Mucosa of stomach (tissue), 1 donor: ENCODE data around the gene GP1BB.
A peak's percentile ranks its signal among the peaks of the same experiment; 100 is the strongest.

Experiments used
- H3K27me3 ChIP-seq: one replicate; pipeline ENCODE4 v1.7.0; 2013; ENCODE audit warnings: mild to moderate bottlenecking, low read length; ENCODE audit not compliant: control insufficient read depth, insufficient read depth
- H3K36me3 ChIP-seq: one replicate; pipeline ENCODE4 v1.7.0; 2013; ENCODE audit warnings: low read length; ENCODE audit not compliant: control insufficient read depth, insufficient read depth
- H3K4me1 ChIP-seq: one replicate; pipeline ENCODE4 v1.7.0; 2013; ENCODE audit warnings: mild to moderate bottlenecking, low read length; ENCODE audit not compliant: control insufficient read depth, insufficient read depth
- H3K4me3 ChIP-seq: one replicate; pipeline ENCODE4 v1.7.0; 2013; ENCODE audit warnings: low read length
- H3K9ac ChIP-seq: one replicate; pipeline ENCODE4 v1.7.0; 2013; ENCODE audit warnings: mild to moderate bottlenecking, low read length, moderate library complexity
- H3K9me3 ChIP-seq: one replicate; pipeline ENCODE4 v1.7.0; 2013; ENCODE audit warnings: mild to moderate bottlenecking, low read length, moderate library complexity; ENCODE audit not compliant: control insufficient read depth
- donor health status: Pancreatic carcinoma.

GP1BB gene

GRCh38 chr22:19753090-19753842 lies 29.9 kb downstream of the GP1BB start:
- Histone ChIP-seq H3K9me3 (no peaks in the 10 kb centered on the region), H3K9ac (no peak overlapping the region), H3K27me3 (peaks cover 89% of the 10 kb centered on the region), H3K4me3 (no peak overlapping the region), H3K36me3 (no peaks in the 10 kb centered on the region), H3K4me1 (peaks cover 9% of the 10 kb centered on the region)

- Histone ChIP-seq H3K4me3 (no peak overlapping the region), H3K36me3 (no peaks in the 10 kb centered on the region), H3K9ac (no peak overlapping the region), H3K27me3 (peaks cover 90% of the 10 kb centered on the region), H3K4me1 (peaks cover 9% of the 10 kb centered on the region), H3K9me3 (no peaks in the 10 kb centered on the region)
Measured at GRCh38 chr22:19753996-19754700, 30.8 kb downstream of the GP1BB start.

GRCh38 chr22:19754701-19755144 lies 31.4 kb downstream of the GP1BB start:
- Histone ChIP-seq H3K36me3 (no peaks in the 10 kb centered on the region), H3K9ac (no peak overlapping the region), H3K4me3 (no peak overlapping the region), H3K27me3 (peaks cover 93% of the 10 kb centered on the region), H3K9me3 (no peaks in the 10 kb centered on the region), H3K4me1 (peaks cover 9% of the 10 kb centered on the region)

- Histone ChIP-seq H3K27me3 (peaks cover 93% of the 10 kb centered on the region), H3K36me3 (no peaks in the 10 kb centered on the region), H3K9ac (no peak overlapping the region), H3K4me1 (peaks cover 9% of the 10 kb centered on the region), H3K4me3 (no peak overlapping the region), H3K9me3 (no peaks in the 10 kb centered on the region)
Measured at GRCh38 chr22:19755145-19755710, 31.9 kb downstream of the GP1BB start.

GRCh38 chr22:19755722-19756287 lies 32.5 kb downstream of the GP1BB start:
- Histone ChIP-seq H3K36me3 (no peaks in the 10 kb centered on the region), H3K4me1 (peaks cover 9% of the 10 kb centered on the region), H3K9ac (no peak overlapping the region), H3K4me3 (no peak overlapping the region), H3K9me3 (no peaks in the 10 kb centered on the region), H3K27me3 (peaks cover 92% of the 10 kb centered on the region)

- peaks cover 91% of the 10 kb centered on the region for H3K27me3 ChIP-seq
- H3K9me3 ChIP-seq, result no peaks in the 10 kb centered on the region
- no peak overlapping the region for H3K4me3 ChIP-seq
- H3K36me3 ChIP-seq, result no peaks in the 10 kb centered on the region
- H3K9ac ChIP-seq, result peak overlapping the region; percentile 4
- peaks cover 9% of the 10 kb centered on the region for H3K4me1 ChIP-seq
Measured at GRCh38 chr22:19756288-19757128, 33.2 kb downstream of the GP1BB start.

GRCh38 chr22:19757140-19757984 lies 34.0 kb downstream of the GP1BB start:
- H3K4me1 ChIP-seq, result peaks cover 9% of the 10 kb centered on the region
- peak overlapping the region; percentile 4 for H3K9ac ChIP-seq
- peaks cover 94% of the 10 kb centered on the region for H3K27me3 ChIP-seq
- no peaks in the 10 kb centered on the region for H3K36me3 ChIP-seq
- H3K9me3 ChIP-seq, result no peaks in the 10 kb centered on the region
- H3K4me3 ChIP-seq, result no peak overlapping the region

GRCh38 chr22:19757985-19758895 lies 34.9 kb downstream of the GP1BB start:
- Histone ChIP-seq H3K27me3 (peaks cover 94% of the 10 kb centered on the region), H3K9ac (no peak overlapping the region), H3K4me1 (peaks cover 9% of the 10 kb centered on the region), H3K4me3 (no peak overlapping the region), H3K36me3 (no peaks in the 10 kb centered on the region), H3K9me3 (no peaks in the 10 kb centered on the region)

- peaks cover 9% of the 10 kb centered on the region for H3K4me1 ChIP-seq
- H3K27me3 ChIP-seq, result peaks cover 94% of the 10 kb centered on the region
- H3K4me3 ChIP-seq, result no peak overlapping the region
- no peaks in the 10 kb centered on the region for H3K36me3 ChIP-seq
- H3K9me3 ChIP-seq, result no peaks in the 10 kb centered on the region
- no peak overlapping the region for H3K9ac ChIP-seq
Measured at GRCh38 chr22:19758896-19759426, 35.6 kb downstream of the GP1BB start.

- Histone ChIP-seq H3K4me1 (peaks cover 9% of the 10 kb centered on the region), H3K9me3 (no peaks in the 10 kb centered on the region), H3K36me3 (no peaks in the 10 kb centered on the region), H3K9ac (no peak overlapping the region), H3K27me3 (peaks cover 94% of the 10 kb centered on the region), H3K4me3 (no peak overlapping the region)
Measured at GRCh38 chr22:19759427-19760057, 36.2 kb downstream of the GP1BB start.
